HL-60/S4 (cell line): ENCODE data around the gene WIZ.
"Not testable (repeated sequence)": the region's sequence is repeated elsewhere in the genome, so short reads cannot be mapped to it uniquely, and the experiment has no call there.

ENCODE experiments used
- in situ Hi-C: fragments of 300-500 bp; cut with MboI; formaldehyde crosslinking; loops from 2 replicates; pipeline ENCODE4 v1.14.3; 2022; ENCODE audit warnings: low sequenced_read_pairs

WIZ gene

GRCh38 chr19:15449620-15450527, at the start of gene WIZ:
Gene WIZ, minus strand, starts transcription at chr19:15449956. Its CDS starts 1,649 bp downstream, at chr19:15448307.
- in situ Hi-C loops, result no loop called here

GRCh38 chr19:15498910-15499309, 49.2 kb upstream of the WIZ start:
- in situ Hi-C loops, result no loop called here

- in situ Hi-C loops, result no loop called here
Observed at GRCh38 chr19:15498156-15498858, 48.6 kb upstream of the WIZ start.

GRCh38 chr19:15495151-15495550, 45.4 kb upstream of the WIZ start:
- in situ Hi-C loops, result no loop called here

- in situ Hi-C loops, result no loop called here
Observed at GRCh38 chr19:15488489-15489226, 38.9 kb upstream of the WIZ start.

- in situ Hi-C loops, result no loop called here
Observed at GRCh38 chr19:15487038-15487437, 37.3 kb upstream of the WIZ start.

GRCh38 chr19:15485768-15486167, 36.0 kb upstream of the WIZ start:
- in situ Hi-C loops, result not testable (repeated sequence)

GRCh38 chr19:15480996-15481395, 31.2 kb upstream of the WIZ start:
- in situ Hi-C loops, result not testable (repeated sequence)

GRCh38 chr19:15479391-15480345, 29.9 kb upstream of the WIZ start, which contains the start of gene PGLYRP2:
Gene PGLYRP2, minus strand, starts transcription at chr19:15479501. Its CDS starts 130 bp downstream, at chr19:15479371.
- in situ Hi-C loops, result no loop called here

- in situ Hi-C loops, result no loop called here
Observed at GRCh38 chr19:15476325-15476724, 26.6 kb upstream of the WIZ start.

- in situ Hi-C loops, result no loop called here
Observed at GRCh38 chr19:15475611-15476010, 25.9 kb upstream of the WIZ start.

GRCh38 chr19:15475169-15475568, 25.4 kb upstream of the WIZ start:
- in situ Hi-C loops, result no loop called here

- in situ Hi-C loops, result not testable (repeated sequence)
Observed at GRCh38 chr19:15473821-15474220, 24.1 kb upstream of the WIZ start.

GRCh38 chr19:15471639-15472101, 21.9 kb upstream of the WIZ start:
- in situ Hi-C loops, result no loop called here

- in situ Hi-C loops, result no loop called here
Observed at GRCh38 chr19:15469513-15470297, 19.9 kb upstream of the WIZ start.

- in situ Hi-C loops, result no loop called here
Observed at GRCh38 chr19:15468675-15469512, 19.1 kb upstream of the WIZ start.

- in situ Hi-C loops, result no loop called here
Observed at GRCh38 chr19:15467734-15468214, 18.0 kb upstream of the WIZ start.
